WTC11 (cell line): ENCODE measurements around the gene FNDC3A. TPM values are rescaled to one million over a fixed set of nuclear protein-coding genes. Genes with fewer than 3 reads are reported as not detected.

Experiments
- ATAC-seq: fragments of 200-7000 bp; cut with Tn5 transposase; 2 replicates; pipeline ENCODE4 v1.10.0; 2021; ENCODE audit warnings: mild to moderate bottlenecking, moderate library complexity
- CTCF ChIA-PET: fragments of 300-600 bp; sonication (Branson Sonifier 250); formaldehyde crosslinking; loops from one replicate; lab custom pipeline; 2021; ENCODE audit warnings: antibody characterized with exemption; lab: Charles Lee
- POLR2A ChIA-PET: fragments of 350-600 bp; sonication (Branson Sonifier 250); formaldehyde crosslinking; loops from one replicate; lab custom pipeline; 2021; ENCODE audit warnings: antibody characterized with exemption; lab: Charles Lee
- DNase-seq: peaks from one replicate; pipeline ENCODE4 v3.0.0; 2021; ENCODE audit warnings: low spot score
- H3K27ac Mint-ChIP-seq: 2 replicates; pipeline ENCODE4 v1.8.0; 2021; ENCODE audit warnings: mixed read lengths
- H3K27me3 Mint-ChIP-seq: 2 replicates; pipeline ENCODE4 v1.8.0; 2021; ENCODE audit warnings: low read depth, mild to moderate bottlenecking, moderate library complexity, mixed read lengths
- H3K36me3 Mint-ChIP-seq: 2 replicates; pipeline ENCODE4 v1.8.0; 2021; ENCODE audit warnings: mixed read lengths
- H3K4me1 Mint-ChIP-seq: 2 replicates; pipeline ENCODE4 v1.8.0; 2022; ENCODE audit warnings: mixed read lengths
- H3K4me3 Mint-ChIP-seq: 2 replicates; pipeline ENCODE4 v1.8.0; 2021; ENCODE audit warnings: mild to moderate bottlenecking, moderate library complexity, mixed read lengths
- H3K9me3 Mint-ChIP-seq: 2 replicates; pipeline ENCODE4 v1.8.0; 2021; ENCODE audit warnings: mixed read lengths
- ATF6 ChIP-seq: sonication (generic); formaldehyde crosslinking; IDR thresholded peaks from 2 replicates; pipeline ENCODE4 v1.8.1; 2023; ENCODE audit warnings: mild to moderate bottlenecking, missing genetic modification reagents
- EMX1 ChIP-seq: fragments of 250-450 bp; sonication (Bioruptor Pico); IDR thresholded peaks from 2 replicates; pipeline ENCODE4 v1.8.0; 2021; ENCODE audit warnings: mild to moderate bottlenecking
- ESRRA ChIP-seq: sonication (generic); formaldehyde crosslinking; IDR thresholded peaks from 2 replicates; pipeline ENCODE4 v1.8.1; 2022; ENCODE audit warnings: mild to moderate bottlenecking, missing genetic modification reagents, borderline replicate concordance
- FOXJ3 ChIP-seq: sonication (generic); formaldehyde crosslinking; IDR thresholded peaks from 2 replicates; pipeline ENCODE4 v1.9.0; 2021; ENCODE audit warnings: missing genetic modification reagents, mild to moderate bottlenecking, borderline replicate concordance
- IRF2 ChIP-seq: sonication (generic); formaldehyde crosslinking; IDR thresholded peaks from 2 replicates; pipeline ENCODE4 v1.8.0; 2022; ENCODE audit warnings: low read depth, missing genetic modification reagents, borderline replicate concordance
- NFATC4 ChIP-seq: fragments of 250-450 bp; sonication (Bioruptor Pico); IDR thresholded peaks from 2 replicates; pipeline ENCODE4 v1.9.0; 2021; ENCODE audit warnings: mild to moderate bottlenecking
- NR1H2 ChIP-seq: sonication (generic); formaldehyde crosslinking; IDR thresholded peaks from 2 replicates; pipeline ENCODE4 v1.9.0; 2021; ENCODE audit warnings: mild to moderate bottlenecking, moderate library complexity, missing genetic modification reagents
- NR3C1 ChIP-seq: sonication (generic); formaldehyde crosslinking; conservative IDR thresholded peaks from 2 replicates; pipeline ENCODE4 v1.8.1; 2023; ENCODE audit warnings: low read depth, mild to moderate bottlenecking, missing genetic modification reagents
- OVOL2 ChIP-seq: fragments of 250-450 bp; sonication (Bioruptor Pico); IDR thresholded peaks from 2 replicates; pipeline ENCODE4 v1.9.0; 2021; ENCODE audit warnings: mild to moderate bottlenecking, borderline replicate concordance
- RORB ChIP-seq: fragments of 250-450 bp; sonication (Bioruptor Pico); IDR thresholded peaks from 2 replicates; pipeline ENCODE4 v1.9.0; 2021; ENCODE audit warnings: mild to moderate bottlenecking
- SMAD3 ChIP-seq: sonication (generic); formaldehyde crosslinking; IDR thresholded peaks from 2 replicates; pipeline ENCODE4 v1.8.0; 2022; ENCODE audit warnings: missing genetic modification reagents, mild to moderate bottlenecking, borderline replicate concordance
- SMAD4 ChIP-seq: sonication (generic); formaldehyde crosslinking; IDR thresholded peaks from 2 replicates; pipeline ENCODE4 v1.8.0; 2022; ENCODE audit warnings: mild to moderate bottlenecking, missing genetic modification reagents
- SOX15 ChIP-seq: fragments of 250-450 bp; sonication (Bioruptor Pico); IDR thresholded peaks from 2 replicates; pipeline ENCODE4 v1.9.0; 2021; ENCODE audit warnings: mild to moderate bottlenecking
- TCF7 ChIP-seq: sonication (generic); formaldehyde crosslinking; IDR thresholded peaks from 2 replicates; pipeline ENCODE4 v1.8.0; 2022; ENCODE audit warnings: mild to moderate bottlenecking, low read depth, missing genetic modification reagents, moderate library complexity
- TP53 ChIP-seq: sonication (generic); formaldehyde crosslinking; IDR thresholded peaks from 2 replicates; pipeline ENCODE4 v1.8.1; 2023; ENCODE audit warnings: mild to moderate bottlenecking, missing genetic modification reagents
- ZMAT4 ChIP-seq: fragments of 250-450 bp; sonication (Bioruptor Pico); IDR thresholded peaks from 2 replicates; pipeline ENCODE4 v1.9.0; 2021; ENCODE audit warnings: mild to moderate bottlenecking
- ZNF121 ChIP-seq: sonication (generic); formaldehyde crosslinking; IDR thresholded peaks from 2 replicates; pipeline ENCODE4 v1.8.0; 2023; ENCODE audit warnings: missing genetic modification reagents
- ZNF138 ChIP-seq: sonication (generic); formaldehyde crosslinking; conservative IDR thresholded peaks from 2 replicates; pipeline ENCODE4 v1.8.1; 2022; ENCODE audit warnings: mild to moderate bottlenecking, moderate library complexity, missing genetic modification reagents
- ZNF232 ChIP-seq: sonication (generic); formaldehyde crosslinking; IDR thresholded peaks from 2 replicates; pipeline ENCODE4 v1.8.0; 2022; ENCODE audit warnings: mild to moderate bottlenecking, missing genetic modification reagents
- ZNF396 ChIP-seq: fragments of 250-450 bp; sonication (Bioruptor Pico); IDR thresholded peaks from 2 replicates; pipeline ENCODE4 v1.8.0; 2021; ENCODE audit warnings: mild to moderate bottlenecking, moderate library complexity, borderline replicate concordance
- ZNF416 ChIP-seq: fragments of 250-450 bp; sonication (Bioruptor Pico); IDR thresholded peaks from 2 replicates; pipeline ENCODE4 v1.9.0; 2021; ENCODE audit warnings: mild to moderate bottlenecking, inconsistent platforms
- ZNF423 ChIP-seq: fragments of 250-450 bp; sonication (Bioruptor Pico); IDR thresholded peaks from 2 replicates; pipeline ENCODE4 v2.1.2; 2022; ENCODE audit warnings: mild to moderate bottlenecking, moderate library complexity
- ZNF532 ChIP-seq: fragments of 250-450 bp; sonication (Bioruptor Pico); IDR thresholded peaks from 2 replicates; pipeline ENCODE4 v1.9.0; 2021; ENCODE audit warnings: mild to moderate bottlenecking, borderline replicate concordance
- ZNF671 ChIP-seq: fragments of 250-450 bp; sonication (Bioruptor Pico); IDR thresholded peaks from 2 replicates; pipeline ENCODE4 v1.8.0; 2021; ENCODE audit warnings: mild to moderate bottlenecking
- total RNA-seq: library from RNA; stranded (reverse); gene quantifications from 3 replicates; pipeline ENCODE4 v1.2.3, GENCODE V29; 2021
- TF ChIP-seq, protein P1 (sequence below): sonication (generic); formaldehyde crosslinking; IDR thresholded peaks from 2 replicates; pipeline ENCODE4 v1.8.1; 2022; ENCODE audit warnings: mild to moderate bottlenecking, moderate library complexity, missing genetic modification reagents

The FNDC3A gene
- total RNA-seq, 1 experiment from 2014 or later = 24.8 TPM

DNA sequence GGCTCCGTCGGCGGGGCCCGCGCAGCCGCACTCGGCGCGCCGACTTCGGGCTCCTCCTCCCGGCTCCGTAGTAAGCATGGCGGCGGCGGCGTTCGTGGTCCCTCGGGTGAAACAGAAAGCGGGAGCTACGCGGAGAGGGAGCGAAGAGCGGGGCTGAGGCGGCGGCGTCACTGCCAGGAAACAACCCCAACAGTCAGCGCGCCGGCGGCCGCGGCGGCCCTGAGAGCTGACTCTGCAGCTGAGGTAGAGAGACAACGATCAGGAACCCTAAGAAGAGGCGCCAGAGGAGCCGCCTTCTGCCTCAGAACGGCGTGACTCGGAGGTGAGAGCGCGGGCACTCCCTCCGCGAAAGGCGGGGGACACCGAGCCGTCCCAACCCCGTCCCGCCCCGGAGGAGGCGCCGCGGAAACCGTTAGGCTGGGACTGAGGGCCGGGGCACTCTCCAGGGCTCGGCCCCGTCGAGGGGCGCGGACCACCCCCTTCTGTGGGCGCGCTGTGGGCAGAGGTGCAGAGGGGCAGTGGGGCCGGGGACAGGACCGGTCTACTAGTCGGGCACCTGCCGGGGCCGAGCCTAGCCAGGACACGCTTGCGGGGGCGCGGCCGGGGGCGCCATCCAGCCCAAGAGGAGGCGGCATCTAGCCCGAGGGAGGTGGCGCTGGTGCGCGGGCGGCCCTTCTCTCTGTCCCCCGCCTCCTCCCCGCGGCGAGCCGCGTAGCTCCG, at the start of gene FNDC3A (continued):
- TF ChIP-seq, protein P1, sequence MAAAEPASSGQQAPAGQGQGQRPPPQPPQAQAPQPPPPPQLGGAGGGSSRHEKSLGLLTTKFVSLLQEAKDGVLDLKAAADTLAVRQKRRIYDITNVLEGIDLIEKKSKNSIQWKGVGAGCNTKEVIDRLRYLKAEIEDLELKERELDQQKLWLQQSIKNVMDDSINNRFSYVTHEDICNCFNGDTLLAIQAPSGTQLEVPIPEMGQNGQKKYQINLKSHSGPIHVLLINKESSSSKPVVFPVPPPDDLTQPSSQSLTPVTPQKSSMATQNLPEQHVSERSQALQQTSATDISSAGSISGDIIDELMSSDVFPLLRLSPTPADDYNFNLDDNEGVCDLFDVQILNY (CRISPR knock-in tag) = 0 out of 2 replicates have a peak, but pooled peaks have one; percentile 47
- TF ChIP-seq RORB (CRISPR knock-in tag) (no peak), ZNF416 (CRISPR knock-in tag) (no peak), NR3C1 (CRISPR knock-in tag) (no peak; the same call in 1 of the 2 replicates)

- ATAC-seq = no peak
- DNase-seq = no peak
- Mint-ChIP-seq H3K9me3 (peaks cover 10% of the 10 kb centered on the region), H3K4me3 (no peak overlapping the region), H3K27ac (no peak overlapping the region), H3K4me1 (peaks cover 1% of the 10 kb centered on the region; the same call in 1 of the 2 replicates), H3K36me3 (no peaks in the 10 kb centered on the region), H3K27me3 (no peaks in the 10 kb centered on the region)
- TF ChIP-seq SMAD3 (CRISPR knock-in tag) (no peak), TP53 (CRISPR knock-in tag) (no peak), FOXJ3 (no peak), IRF2 (CRISPR knock-in tag) (no peak), ZNF396 (no peak), SOX15 (CRISPR knock-in tag) (no peak), NFATC4 (CRISPR knock-in tag) (no peak), ZNF138 (no peak)
- TF ChIP-seq, protein P1 (CRISPR knock-in tag) = no peak
- CTCF ChIA-PET = no interaction called here
- POLR2A ChIA-PET = interaction anchor here (0.6 kb wide), 1 partner anchor 142 kb away, joined by 3 read pairs; no protein-coding TSS in a partner anchor
Observed at GRCh38 chr13:48928757-48929430, 46.8 kb upstream of the FNDC3A start.

- Mint-ChIP-seq H3K4me1 (no peaks in the 10 kb centered on the region), H3K27me3 (no peaks in the 10 kb centered on the region), H3K9me3 (peaks cover 17% of the 10 kb centered on the region), H3K4me3 (no peak overlapping the region), H3K27ac (no peak overlapping the region), H3K36me3 (no peaks in the 10 kb centered on the region)
- ChIA-PET POLR2A (no interaction called here), CTCF (no interaction called here)
- no peak for ATAC-seq
- no peak for DNase-seq
- TF ChIP-seq NR1H2 (CRISPR knock-in tag) (no peak), ZMAT4 (no peak), ZNF532 (CRISPR knock-in tag) (no peak), ZNF671 (no peak), ESRRA (CRISPR knock-in tag) (no peak), ZNF121 (CRISPR knock-in tag) (no peak), ZNF232 (CRISPR knock-in tag) (no peak), EMX1 (CRISPR knock-in tag) (no peak), ZNF423 (CRISPR knock-in tag) (no peak), FOXJ3 (no peak), SMAD4 (CRISPR knock-in tag) (no peak), TCF7 (CRISPR knock-in tag) (no peak), ATF6 (no peak), ZNF138 (no peak), OVOL2 (CRISPR knock-in tag) (no peak)
Observed at GRCh38 chr13:48930918-48931317, 44.8 kb upstream of the FNDC3A start.
